Adrenal gland (tissue), 5 donors: Measurements from ENCODE around the gene STK39.

Experiments
- CTCF ChIP-seq, 6 experiments: fragments of 450-650 bp in 4 of 6; fragments of 200-600 bp in 2 of 6; sonication (generic) in 1 of 6; IDR thresholded peaks; 1 replicate in 5 of 6; 2 replicates in 1 of 6; pipeline versions ENCODE4 v1.5.1 to v1.8.0; 2016 to 2021; ENCODE audit warnings: antibody characterized with exemption in 6 of 6, mild to moderate bottlenecking in 2 of 6, moderate library complexity in 1 of 6
- POLR2A ChIP-seq, 2 donors: fragments of 450-650 bp; IDR thresholded peaks; one replicate each; pipeline ENCODE4 v1.6.1; 2017; ENCODE audit warnings: antibody characterized with exemption in 2 of 2, mild to moderate bottlenecking in 2 of 2, moderate library complexity in 1 of 2
- donor health status: DM: no; HTN: no; CAD: no.

- TF ChIP-seq CTCF (IDR thresholded peaks at IDR 0.05) (no peak), POLR2A (IDR thresholded peaks at IDR 0.05) (no peak)
Measured at GRCh38 chr2:167929484-167929883, 317.9 kb downstream of the STK39 start.
